ENCODE data around the gene EYA4. TPM values are rescaled to one million over a fixed set of nuclear protein-coding genes. Genes with fewer than 3 reads are reported as not detected.
"Not testable (repeated sequence)": the region's sequence is repeated elsewhere in the genome, so short reads cannot be mapped to it uniquely, and the experiment has no call there.

EYA4 gene
- total RNA-seq, 2 experiments from 2014 or later = not detected

DNA sequence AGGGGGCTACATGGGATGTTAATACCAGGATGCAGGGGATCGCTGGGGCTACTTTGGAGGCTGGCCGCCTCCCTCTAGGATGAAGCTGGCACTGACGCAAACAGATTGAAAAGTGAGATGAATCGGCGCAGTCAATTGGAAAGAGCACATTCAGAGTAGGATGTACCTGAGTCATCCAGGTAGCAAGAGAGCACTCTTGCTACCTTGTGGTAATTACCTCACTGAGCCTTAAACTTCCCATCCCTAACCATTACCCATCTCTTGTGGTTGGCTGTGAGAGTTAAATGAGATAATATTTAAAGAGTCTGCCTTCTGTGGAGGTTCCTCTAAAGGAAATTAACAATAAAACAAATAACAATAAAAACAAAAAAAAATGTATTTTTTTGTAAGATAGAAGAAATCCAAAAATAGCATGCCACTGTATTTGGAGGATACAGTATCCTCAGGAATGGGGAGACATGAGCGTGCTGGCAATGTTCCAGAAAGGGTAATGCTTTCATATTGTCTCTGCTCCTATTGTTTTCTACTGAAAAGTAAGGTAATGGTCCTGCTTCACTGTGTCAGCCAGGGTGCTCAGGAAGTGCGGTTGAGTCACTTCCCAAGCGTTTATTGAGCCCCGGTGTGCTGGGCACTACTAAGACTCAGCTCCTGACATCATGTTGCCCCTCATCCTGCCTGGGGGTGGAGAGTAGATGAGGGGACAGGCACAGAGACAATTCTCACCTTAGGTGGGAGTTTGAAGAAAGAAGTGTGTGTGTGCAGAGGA, 301.1 kb downstream of the EYA4 start:
- no peaks in the 10 kb centered on the region for H3K36me3 Mint-ChIP-seq
- no peak for ATAC-seq (ENCODE audit: low read depth)

DNA sequence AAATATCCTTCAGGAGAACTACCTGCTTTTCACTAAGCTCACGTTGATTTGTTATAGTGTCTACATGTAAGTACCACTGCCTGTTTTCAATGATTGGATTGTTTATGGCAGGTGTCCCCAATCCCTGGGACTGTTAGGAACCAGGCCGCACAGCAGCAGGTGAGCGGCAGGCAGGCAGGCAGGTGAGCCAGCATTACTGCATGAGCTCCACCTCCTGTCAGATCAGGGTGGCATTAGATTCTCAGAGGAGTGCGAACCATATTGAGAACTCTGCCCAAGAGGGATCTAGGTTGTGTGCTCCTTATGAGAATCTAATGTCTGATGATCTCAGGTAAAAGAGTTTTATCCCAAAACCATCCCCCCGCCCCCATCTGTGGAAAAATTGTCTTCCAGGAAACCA, 303.3 kb downstream of the EYA4 start:
- DNase-seq (no peak), ATAC-seq (ENCODE audit: low read depth) (no peak)
- Mint-ChIP-seq H3K27ac (no peak overlapping the region), H3K4me1 (no peaks in the 10 kb centered on the region), H3K4me3 (no peak overlapping the region), H3K36me3 (no peaks in the 10 kb centered on the region), H3K27me3 (peaks cover 2% of the 10 kb centered on the region), H3K9me3 (no peaks in the 10 kb centered on the region)
- POLR2A ChIA-PET = no interaction called here

More for the DNA sequence above, 301.1 kb downstream of the EYA4 start:
- no peaks in the 10 kb centered on the region for H3K4me1 Mint-ChIP-seq
- no peak overlapping the region for H3K4me3 Mint-ChIP-seq
- DNase-seq = no peak
- peaks cover 2% of the 10 kb centered on the region for H3K27me3 Mint-ChIP-seq
- POLR2A ChIA-PET = no interaction called here
- no peaks in the 10 kb centered on the region for H3K9me3 Mint-ChIP-seq
- H3K27ac Mint-ChIP-seq = no peak overlapping the region

DNA sequence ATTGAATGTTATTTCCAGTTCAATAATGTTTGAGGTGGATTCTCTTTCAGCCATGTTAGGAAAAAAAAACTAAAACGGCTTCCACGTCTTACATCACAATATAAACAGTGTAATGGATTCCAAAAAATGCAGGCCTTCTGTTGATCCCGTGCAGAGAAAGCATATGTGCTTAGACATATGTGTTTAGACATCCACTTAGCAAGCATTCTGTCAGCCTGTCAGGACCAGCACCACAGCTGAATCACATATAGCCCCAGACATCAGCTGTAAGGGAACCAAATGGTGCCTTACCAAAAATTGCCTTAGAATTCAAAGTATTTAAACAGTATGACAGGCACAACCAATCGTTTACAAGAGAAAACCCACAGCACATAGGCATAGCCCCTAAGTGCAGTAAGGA, 304.9 kb downstream of the EYA4 start:
- DNase-seq = no peak
- Mint-ChIP-seq H3K27ac (no peak overlapping the region), H3K9me3 (no peaks in the 10 kb centered on the region), H3K27me3 (peaks cover 7% of the 10 kb centered on the region), H3K4me3 (no peak overlapping the region), H3K36me3 (no peaks in the 10 kb centered on the region), H3K4me1 (no peaks in the 10 kb centered on the region)
- POLR2A ChIA-PET = no interaction called here
- ATAC-seq (ENCODE audit: low read depth) = no peak

DNA sequence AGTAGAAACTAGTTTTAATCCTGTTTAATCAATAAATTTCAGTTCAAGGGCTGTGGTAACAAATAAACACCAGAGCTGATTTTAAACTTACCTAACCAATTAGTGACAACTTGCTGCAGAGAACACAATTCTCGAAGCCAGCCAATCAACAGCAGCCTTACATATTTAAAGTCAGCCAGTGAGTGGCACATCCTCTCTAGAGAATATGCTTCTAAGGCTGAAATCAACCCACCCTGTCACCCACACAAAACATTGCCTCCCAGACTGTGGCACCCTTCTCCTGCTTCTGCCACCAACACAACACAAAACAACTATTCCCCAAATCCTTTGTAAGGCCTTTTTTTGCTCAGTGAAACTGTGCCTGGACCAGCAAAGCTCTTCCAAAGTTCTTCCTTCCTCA, 306.0 kb downstream of the EYA4 start:
- Mint-ChIP-seq H3K36me3 (no peaks in the 10 kb centered on the region), H3K27me3 (peaks cover 7% of the 10 kb centered on the region), H3K4me3 (no peak overlapping the region), H3K4me1 (no peaks in the 10 kb centered on the region), H3K27ac (no peak overlapping the region), H3K9me3 (no peaks in the 10 kb centered on the region)
- ATAC-seq (ENCODE audit: low read depth) (no peak), DNase-seq (no peak)
- POLR2A ChIA-PET = no interaction called here

DNA sequence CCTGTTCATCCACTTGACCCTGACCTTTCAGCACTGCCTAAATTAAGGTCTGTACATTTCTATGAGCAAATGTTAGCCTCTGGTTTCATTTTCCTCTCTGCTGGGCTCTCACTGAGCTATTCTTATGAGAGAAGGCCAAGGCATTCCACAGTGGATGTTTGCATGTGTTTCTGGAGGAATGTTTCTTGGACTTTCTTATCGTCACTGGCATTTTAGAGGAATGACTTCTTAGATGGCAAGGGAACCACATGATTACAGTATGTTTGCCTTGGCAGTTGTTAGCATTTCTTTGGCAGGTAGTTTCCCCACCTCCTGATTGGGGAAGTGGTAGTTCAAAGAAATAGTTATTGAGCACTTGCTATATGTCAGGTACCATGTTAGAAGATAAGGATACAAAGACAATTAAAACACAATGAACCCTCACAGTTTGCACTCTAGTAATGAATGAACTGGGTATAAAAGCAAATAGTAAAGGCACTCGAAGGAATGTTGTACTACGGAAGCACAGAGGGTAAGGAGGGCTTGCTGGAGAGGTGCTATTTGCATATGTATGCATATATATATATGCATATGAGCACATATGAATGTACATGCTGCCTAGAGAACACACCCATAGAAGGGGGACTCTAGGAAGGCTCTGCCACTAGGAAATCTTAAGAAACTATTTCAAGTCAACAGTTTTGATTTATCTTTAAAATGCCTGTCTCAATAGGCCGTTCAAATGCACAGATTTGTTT, 307.4 kb downstream of the EYA4 start:
- no peak overlapping the region for H3K4me3 Mint-ChIP-seq

DNA sequence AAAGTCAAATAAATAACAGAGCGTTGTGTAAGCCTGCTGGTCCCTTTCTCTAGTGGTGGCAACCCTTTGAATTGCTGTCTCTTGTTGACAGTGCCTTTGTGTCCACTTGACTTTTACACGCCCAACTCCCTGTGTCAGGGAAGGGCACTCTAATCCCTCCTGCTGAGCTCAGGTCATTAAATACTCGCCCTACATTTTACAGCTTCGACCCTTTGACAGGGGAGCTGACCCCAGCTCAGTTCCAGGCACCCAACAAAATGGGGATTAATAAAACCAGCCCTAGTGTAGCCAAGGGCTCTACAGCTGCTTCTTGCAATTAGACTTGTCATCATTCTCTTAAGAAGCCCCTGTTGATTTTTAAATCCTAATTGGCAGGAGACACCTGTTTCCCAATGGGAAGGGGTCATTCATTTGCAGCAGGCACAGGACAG, 308.2 kb downstream of the EYA4 start:
- ATAC-seq (ENCODE audit: low read depth) = no peak
- H3K27ac Mint-ChIP-seq = no peak overlapping the region
- H3K27me3 Mint-ChIP-seq = peaks cover 5% of the 10 kb centered on the region
- H3K36me3 Mint-ChIP-seq = no peaks in the 10 kb centered on the region
- no peaks in the 10 kb centered on the region for H3K4me1 Mint-ChIP-seq
- no peaks in the 10 kb centered on the region for H3K9me3 Mint-ChIP-seq
- no peak for DNase-seq
- H3K4me3 Mint-ChIP-seq = no peak overlapping the region
- POLR2A ChIA-PET = no interaction called here

More for the DNA sequence above, 307.4 kb downstream of the EYA4 start:
- ATAC-seq (ENCODE audit: low read depth) (no peak), DNase-seq (no peak)
- POLR2A ChIA-PET = no interaction called here
- no peaks in the 10 kb centered on the region for H3K4me1 Mint-ChIP-seq
- no peak overlapping the region for H3K27ac Mint-ChIP-seq
- H3K36me3 Mint-ChIP-seq = no peaks in the 10 kb centered on the region
- H3K27me3 Mint-ChIP-seq = peaks cover 5% of the 10 kb centered on the region
- no peaks in the 10 kb centered on the region for H3K9me3 Mint-ChIP-seq

DNA sequence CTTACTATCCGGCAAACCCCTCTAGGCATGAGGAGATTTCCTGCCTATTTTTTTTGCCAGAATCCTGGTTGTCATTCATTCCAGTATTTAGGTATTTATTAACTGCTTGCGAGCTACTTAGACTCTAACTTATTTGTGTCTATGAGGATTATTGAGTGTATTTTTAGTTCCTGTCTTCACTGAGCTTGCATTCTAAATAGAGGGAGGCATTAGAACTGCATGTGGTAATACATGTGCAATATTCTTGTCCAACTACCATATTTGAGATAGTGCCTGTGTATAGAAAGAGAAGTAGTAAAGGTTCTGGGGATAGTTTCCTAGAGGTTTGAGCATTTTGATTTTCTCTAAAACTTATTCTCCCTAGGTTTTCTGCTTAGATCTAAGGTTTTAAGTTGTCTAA, 308.9 kb downstream of the EYA4 start:
- ATAC-seq (ENCODE audit: low read depth) (no peak), DNase-seq (no peak)
- POLR2A ChIA-PET = no interaction called here
- Mint-ChIP-seq H3K4me1 (no peaks in the 10 kb centered on the region), H3K9me3 (no peaks in the 10 kb centered on the region), H3K27ac (no peak overlapping the region), H3K27me3 (peaks cover 5% of the 10 kb centered on the region), H3K4me3 (no peak overlapping the region), H3K36me3 (no peaks in the 10 kb centered on the region)

DNA sequence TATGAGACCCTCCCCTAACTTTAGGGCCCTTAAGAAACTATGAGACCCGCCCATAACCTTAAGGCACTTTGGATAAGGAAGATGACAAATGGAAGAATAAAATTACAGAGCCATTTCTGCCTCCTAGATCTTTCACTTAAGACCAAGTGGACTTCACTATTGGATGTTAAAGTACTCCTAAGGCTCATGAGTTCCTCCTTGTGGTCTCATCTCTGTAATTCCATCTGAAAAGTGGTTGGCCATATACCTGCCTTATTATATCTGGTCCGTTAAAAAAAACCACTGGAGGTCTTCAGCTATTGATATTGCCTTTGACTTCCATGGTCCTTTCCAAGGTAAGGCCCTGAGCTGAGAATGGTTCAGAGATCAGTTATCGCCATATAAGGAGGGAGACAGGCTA, 310.3 kb downstream of the EYA4 start:
- peaks cover 5% of the 10 kb centered on the region for H3K27me3 Mint-ChIP-seq
- ATAC-seq (ENCODE audit: low read depth) = no peak
- H3K27ac Mint-ChIP-seq = no peak overlapping the region
- H3K9me3 Mint-ChIP-seq = no peaks in the 10 kb centered on the region
- no peak overlapping the region for H3K4me3 Mint-ChIP-seq
- no peaks in the 10 kb centered on the region for H3K36me3 Mint-ChIP-seq
- no peaks in the 10 kb centered on the region for H3K4me1 Mint-ChIP-seq
- POLR2A ChIA-PET = no interaction called here
- DNase-seq = no peak

DNA sequence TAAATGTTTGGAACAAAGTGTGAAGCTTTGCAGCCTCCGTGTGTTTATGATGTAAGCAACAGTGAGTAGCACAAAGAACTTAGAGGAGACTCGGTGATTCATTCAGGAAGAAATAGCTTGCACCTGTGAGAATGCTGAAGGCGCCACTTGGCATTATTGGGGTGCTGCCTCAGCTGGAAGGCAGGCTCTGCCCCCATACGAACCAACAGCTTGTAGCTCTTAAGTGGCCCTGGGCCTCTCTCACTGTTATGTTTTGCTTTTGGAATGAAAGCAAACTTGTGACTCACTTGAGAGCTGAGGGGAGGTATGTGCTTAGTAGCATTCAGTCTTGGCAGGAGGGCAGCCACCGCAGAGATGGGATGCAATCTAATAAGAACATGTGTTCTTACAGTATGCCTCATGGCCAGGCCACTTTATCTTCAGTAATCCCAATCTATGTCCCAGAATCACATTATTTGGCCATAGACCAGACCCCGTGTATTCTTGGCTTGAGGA, 310.7 kb downstream of the EYA4 start:
- DNase-seq (no peak), ATAC-seq (ENCODE audit: low read depth) (no peak)
- H3K4me1 Mint-ChIP-seq = no peaks in the 10 kb centered on the region
- no peaks in the 10 kb centered on the region for H3K36me3 Mint-ChIP-seq
- H3K27me3 Mint-ChIP-seq = peaks cover 5% of the 10 kb centered on the region
- H3K4me3 Mint-ChIP-seq = no peak overlapping the region
- no peak overlapping the region for H3K27ac Mint-ChIP-seq
- POLR2A ChIA-PET = no interaction called here
- no peaks in the 10 kb centered on the region for H3K9me3 Mint-ChIP-seq

DNA sequence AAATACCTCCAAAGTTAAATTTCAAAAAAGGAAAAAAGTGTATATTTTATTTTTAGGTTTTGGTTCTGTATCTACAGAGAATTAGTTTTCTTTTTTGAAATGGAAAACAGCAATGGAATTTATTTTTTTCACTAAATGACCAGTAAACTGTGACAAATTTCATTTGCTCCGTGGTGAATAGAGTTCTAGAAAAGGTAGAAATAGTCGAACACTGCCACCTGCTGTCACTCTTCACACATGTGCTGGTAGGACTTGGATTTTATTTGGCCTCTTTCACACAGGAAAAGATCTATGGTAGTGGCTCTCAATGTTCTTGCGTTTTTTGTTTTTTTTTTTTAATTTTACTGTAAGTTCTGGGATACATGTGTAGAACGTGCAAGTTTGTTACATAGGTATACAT, 312.5 kb downstream of the EYA4 start:
- Mint-ChIP-seq H3K27me3 (peaks cover 5% of the 10 kb centered on the region), H3K4me3 (no peak overlapping the region), H3K27ac (no peak overlapping the region), H3K9me3 (no peaks in the 10 kb centered on the region), H3K36me3 (no peaks in the 10 kb centered on the region), H3K4me1 (no peaks in the 10 kb centered on the region)
- no peak for DNase-seq
- POLR2A ChIA-PET = no interaction called here
- no peak for ATAC-seq (ENCODE audit: low read depth)

DNA sequence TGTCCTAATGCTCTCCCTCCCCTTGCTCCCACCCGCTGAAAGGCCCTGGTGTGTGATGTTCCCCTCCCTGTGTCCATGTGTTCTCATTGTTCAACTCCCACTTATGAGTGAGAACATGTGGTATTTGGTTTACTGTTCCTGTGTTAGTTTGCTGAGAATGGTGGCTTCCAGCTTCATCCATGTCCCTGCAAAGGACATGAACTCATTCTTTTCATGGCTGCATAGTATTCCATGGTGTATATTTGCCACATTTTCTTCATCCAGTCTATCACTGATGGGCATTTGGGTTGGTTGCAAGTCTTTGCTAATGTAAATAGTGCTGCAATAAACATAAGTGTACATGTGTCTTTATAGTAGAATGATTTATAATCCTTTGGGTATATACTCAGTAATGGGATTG, 313.0 kb downstream of the EYA4 start:
- DNase-seq; H3K36me3 Mint-ChIP-seq; POLR2A ChIA-PET; H3K9me3 Mint-ChIP-seq; H3K27me3 Mint-ChIP-seq; H3K4me1 Mint-ChIP-seq; H3K27ac Mint-ChIP-seq; ATAC-seq (ENCODE audit: low read depth); H3K4me3 Mint-ChIP-seq: not testable (repeated sequence)

DNA sequence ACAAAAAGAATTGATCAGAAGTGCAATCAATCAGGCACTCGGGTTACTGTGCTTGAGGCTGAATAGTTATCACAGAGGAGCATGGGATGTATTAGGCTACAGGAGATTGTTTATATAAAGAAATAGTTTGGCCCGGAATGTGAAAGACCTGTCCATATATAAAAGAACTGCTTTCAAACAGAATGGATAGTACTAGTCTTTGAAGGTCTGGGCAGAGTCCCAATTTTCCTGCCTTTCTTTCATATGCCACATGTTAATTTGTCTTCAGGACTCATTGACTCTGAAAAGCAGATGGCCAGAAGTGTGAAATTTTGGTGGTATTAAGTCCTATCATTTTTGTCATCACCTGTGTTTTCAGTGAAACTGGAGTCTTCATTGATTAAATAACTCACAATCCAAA, 314.5 kb downstream of the EYA4 start:
- no peak for DNase-seq
- no peaks in the 10 kb centered on the region for H3K27me3 Mint-ChIP-seq
- H3K4me3 Mint-ChIP-seq = no peak overlapping the region
- H3K27ac Mint-ChIP-seq = no peak overlapping the region
- no peaks in the 10 kb centered on the region for H3K9me3 Mint-ChIP-seq
- no peaks in the 10 kb centered on the region for H3K4me1 Mint-ChIP-seq
- H3K36me3 Mint-ChIP-seq = no peaks in the 10 kb centered on the region
- POLR2A ChIA-PET = no interaction called here
- no peak for ATAC-seq (ENCODE audit: low read depth)

DNA sequence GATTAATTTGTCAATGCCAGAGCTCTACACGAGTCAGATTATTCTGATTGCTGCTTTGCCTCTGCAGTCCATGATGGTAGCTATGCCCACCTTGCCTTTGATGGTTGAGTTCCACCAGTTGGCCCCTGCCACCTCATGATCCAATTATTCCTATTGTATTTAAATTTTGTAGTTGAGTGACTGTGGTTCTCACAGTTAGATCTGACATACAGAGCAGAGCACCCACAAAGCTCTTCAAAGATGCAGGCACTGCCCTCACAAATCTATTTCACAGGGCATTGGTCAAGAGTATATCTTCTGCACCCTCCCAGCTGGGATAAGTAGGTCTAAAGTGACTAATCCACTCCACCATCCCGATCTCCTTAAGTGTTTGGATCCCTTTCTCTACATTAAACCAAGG, 318.8 kb downstream of the EYA4 start:
- DNase-seq = no peak
- H3K27me3 Mint-ChIP-seq = peaks cover 2% of the 10 kb centered on the region
- no peaks in the 10 kb centered on the region for H3K36me3 Mint-ChIP-seq
- no peak overlapping the region for H3K27ac Mint-ChIP-seq
- POLR2A ChIA-PET = no interaction called here
- no peak for ATAC-seq (ENCODE audit: low read depth)
- H3K4me1 Mint-ChIP-seq = no peaks in the 10 kb centered on the region
- no peaks in the 10 kb centered on the region for H3K9me3 Mint-ChIP-seq
- no peak overlapping the region for H3K4me3 Mint-ChIP-seq

DNA sequence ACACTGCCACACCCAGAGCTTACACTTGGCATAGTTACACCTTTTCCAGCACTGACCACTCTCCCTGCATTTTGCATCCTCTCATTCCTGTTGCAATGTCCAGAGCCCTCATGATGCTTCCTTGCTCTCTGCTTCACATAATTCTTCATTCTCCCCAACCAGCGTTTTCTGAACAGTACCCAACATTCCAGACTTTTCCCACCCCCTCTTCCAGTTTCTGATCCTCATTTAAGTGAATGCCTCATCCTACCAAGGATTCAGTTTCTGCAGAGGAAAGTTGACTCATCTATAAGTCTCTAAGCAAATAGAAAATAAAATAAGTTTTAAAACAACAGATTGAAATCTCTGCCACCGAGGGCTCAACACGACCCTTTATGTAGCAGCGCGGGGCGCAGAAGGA, 326.5 kb downstream of the EYA4 start:
- Mint-ChIP-seq H3K9me3 (no peaks in the 10 kb centered on the region), H3K4me3 (no peak overlapping the region), H3K27me3 (peaks cover 33% of the 10 kb centered on the region), H3K4me1 (peaks cover 6% of the 10 kb centered on the region), H3K27ac (no peak overlapping the region), H3K36me3 (no peaks in the 10 kb centered on the region)
- POLR2A ChIA-PET = no interaction called here
- DNase-seq = no peak
- no peak for ATAC-seq (ENCODE audit: low read depth)
